GM19099 (cell line): ENCODE results near the gene TRIM2.

Source experiments
- POLR2A ChIP-seq: IDR thresholded peaks from 3 replicates; pipeline ENCODE4 v1.6.1; 2011; ENCODE audit warnings: low read depth; ENCODE audit not compliant: insufficient read length; ENCODE audit errors: extremely low read depth

Gene TRIM2

DNA sequence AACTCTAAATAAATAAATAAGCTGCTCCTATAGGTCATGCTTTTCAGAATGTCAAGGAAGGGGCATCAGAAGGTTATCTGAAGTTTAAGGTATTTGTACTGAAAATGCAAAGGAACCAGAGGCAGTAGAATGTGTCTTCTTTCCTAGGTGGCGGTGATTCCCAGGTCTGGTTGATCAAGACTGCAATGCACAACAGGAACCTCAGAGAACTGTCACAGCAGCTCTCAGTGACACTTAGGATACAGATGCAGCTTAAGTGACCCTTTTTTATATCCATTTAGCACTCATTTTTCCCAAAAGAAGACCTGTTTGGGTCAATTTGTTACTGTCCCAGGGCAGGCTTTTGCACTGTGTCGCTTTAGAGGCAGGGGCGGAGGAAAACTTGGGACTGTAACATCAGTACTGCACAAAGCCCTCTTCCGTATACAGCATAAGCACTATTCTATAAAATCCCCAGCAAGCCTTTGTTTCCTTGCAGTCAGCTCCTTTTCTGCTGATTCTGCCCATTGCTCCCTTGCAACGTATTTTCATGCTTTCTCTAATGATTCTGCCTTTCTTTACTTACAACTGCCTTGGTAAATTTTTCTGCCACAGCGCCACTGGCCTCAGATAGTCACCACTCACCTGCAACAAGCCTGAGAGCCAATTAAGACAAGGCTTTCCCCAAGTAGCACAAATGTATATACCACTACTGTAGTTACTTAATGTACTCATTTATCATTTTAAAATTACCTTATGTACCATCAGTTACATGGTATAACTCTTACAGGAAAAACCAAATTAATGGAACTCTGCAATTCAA is 138.7 kb downstream of the TRIM2 start:
- TF ChIP-seq POLR2A, result no peak

- TF ChIP-seq POLR2A, result peak; percentile 85
Observed at GRCh38 chr4:153344131-153345011, 140.1 kb downstream of the TRIM2 start, which contains the start of gene MND1. TSS of gene MND1 (plus strand) at chr4:153344688. CDS start at chr4:153344738, 50 bp downstream.

DNA sequence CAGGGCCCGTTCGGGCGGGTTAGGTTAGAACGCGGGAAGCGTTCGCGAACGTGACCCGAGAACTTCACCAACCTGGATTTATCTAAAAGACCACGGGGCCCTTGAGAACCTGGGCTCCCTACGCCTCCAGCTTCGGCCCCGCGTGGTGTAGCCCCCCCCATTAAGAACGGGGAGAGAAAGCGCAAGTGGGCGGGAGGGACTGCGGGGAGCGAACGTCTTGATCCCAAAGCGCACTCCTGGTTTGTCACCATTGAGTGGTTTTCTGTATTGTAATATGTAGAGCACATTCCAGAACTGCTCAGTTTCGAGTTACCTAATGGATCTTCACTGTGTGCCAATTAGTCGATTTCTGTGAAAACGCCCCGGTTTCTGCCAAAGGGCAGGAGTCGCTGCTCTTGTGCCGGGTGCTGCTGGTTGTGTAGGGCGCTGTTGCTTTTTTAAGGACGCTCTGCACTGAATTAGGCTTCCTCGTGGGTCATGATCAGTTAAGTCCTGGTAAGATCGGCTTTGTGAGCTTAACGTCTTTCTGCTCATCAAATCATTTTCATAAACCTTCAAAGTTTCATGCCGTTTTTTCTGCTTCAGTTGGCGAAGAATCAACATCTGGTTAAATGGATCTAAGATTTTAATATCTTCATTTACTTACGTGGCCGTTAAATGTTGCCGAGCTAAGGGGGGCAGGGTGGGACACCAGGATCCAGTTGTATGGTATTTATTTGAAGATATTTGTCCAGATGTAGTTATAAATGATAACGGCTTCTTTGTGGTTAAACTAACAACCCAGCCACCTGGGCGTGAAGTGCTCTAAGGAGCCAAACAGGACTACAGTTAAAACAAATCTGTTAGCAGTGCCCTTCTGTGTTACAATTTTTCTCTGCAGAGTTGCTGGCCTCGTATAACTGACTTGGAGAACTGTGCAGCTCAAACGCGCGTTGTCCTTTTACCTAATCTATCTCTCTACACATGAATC is 141.1 kb downstream of the TRIM2 start:
- TF ChIP-seq POLR2A, result no peak

DNA sequence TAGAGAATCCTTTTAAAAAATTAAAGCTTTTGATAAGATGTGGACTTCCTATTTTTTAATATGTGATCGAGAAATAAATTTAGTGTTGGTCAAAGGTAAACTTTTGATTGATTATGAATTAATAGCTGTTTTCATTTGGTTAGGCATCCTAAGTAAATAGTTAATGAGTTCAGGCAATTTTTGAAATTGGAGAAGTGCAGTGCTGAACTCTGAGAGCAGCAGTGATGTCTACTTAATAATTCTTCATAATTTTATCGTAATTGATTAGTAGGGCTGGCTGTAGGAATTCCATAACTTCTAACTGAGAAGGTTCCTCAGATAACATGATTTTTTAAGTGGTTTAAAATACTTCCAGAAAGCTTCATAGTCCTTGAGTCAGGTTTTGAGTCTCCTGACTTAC is 141.8 kb downstream of the TRIM2 start:
- TF ChIP-seq POLR2A, result no peak

DNA sequence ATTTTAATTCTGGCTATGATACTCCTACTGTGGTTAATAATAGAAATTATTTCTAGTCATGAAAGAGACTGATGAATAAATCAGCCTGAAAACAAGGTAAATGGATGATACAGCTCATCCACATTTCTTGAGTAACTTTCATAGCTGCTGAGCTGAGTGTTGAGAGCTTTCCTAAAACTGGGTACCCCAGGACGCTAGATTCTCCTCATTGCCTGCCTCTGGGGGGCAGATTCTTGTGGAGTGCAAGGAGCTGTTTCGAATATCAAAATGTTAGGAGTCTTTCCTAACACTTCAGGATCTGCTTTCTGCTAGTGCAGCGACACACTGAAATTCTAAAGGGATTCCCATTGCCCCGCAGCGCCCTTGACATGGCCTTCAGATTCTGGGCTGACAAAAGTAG is 142.3 kb downstream of the TRIM2 start:
- no peak for TF ChIP-seq POLR2A

DNA sequence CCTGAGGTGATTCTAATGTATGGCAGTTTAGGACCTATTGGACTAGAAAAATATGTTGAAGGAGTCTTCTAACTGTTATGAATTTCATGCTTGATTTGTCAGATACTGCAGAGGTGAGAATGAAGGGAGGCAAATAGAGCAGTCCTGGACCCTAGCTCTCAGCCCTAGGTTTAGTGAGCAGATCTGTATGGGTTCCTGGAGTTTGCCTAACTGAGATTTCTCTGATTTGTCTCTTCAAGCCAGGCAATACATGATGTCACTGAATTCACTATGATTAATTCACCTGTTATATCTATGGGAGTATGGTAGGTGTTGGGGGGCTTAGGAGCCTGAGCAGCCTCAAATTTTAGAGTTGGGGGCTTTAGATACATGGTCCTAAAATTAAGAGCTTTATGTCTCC is 142.9 kb downstream of the TRIM2 start:
- TF ChIP-seq POLR2A, result no peak

- no peak for TF ChIP-seq POLR2A
Observed at GRCh38 chr4:153348006-153348405, 143.8 kb downstream of the TRIM2 start.

DNA sequence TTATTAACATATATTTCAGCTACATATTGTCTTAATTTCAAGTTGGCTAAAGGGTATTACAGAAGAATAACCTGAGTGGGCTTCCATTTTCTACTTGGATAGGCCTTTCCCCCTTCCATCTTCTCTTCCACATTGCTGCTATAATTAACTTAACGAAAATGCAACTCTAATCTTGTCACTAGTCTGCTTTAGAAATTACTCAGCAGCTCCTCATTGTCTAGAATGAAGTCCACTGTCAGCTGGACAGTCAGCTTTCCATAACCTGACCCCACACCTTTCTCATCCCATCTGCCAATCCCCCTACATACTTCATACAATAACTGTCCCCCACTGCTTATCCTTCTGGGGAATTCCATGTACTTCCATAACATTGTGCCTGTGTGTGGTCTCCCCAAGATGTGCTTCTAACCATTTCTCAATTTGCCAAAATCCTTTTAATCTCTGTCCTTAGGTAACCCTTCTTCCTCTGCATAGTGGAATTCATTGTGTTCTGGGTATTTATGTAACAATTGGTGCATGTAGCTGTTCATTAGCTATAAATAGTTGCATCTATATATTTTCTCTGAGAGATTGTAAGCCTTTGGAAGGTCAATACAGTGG is 145.1 kb downstream of the TRIM2 start:
- TF ChIP-seq POLR2A, result no peak

- no peak for TF ChIP-seq POLR2A
Observed at GRCh38 chr4:153362184-153362583, 157.9 kb downstream of the TRIM2 start.

GRCh38 chr4:153364061-153364460 is 159.8 kb downstream of the TRIM2 start:
- TF ChIP-seq POLR2A, result no peak

GRCh38 chr4:153365003-153365402 is 160.8 kb downstream of the TRIM2 start:
- no peak for TF ChIP-seq POLR2A

DNA sequence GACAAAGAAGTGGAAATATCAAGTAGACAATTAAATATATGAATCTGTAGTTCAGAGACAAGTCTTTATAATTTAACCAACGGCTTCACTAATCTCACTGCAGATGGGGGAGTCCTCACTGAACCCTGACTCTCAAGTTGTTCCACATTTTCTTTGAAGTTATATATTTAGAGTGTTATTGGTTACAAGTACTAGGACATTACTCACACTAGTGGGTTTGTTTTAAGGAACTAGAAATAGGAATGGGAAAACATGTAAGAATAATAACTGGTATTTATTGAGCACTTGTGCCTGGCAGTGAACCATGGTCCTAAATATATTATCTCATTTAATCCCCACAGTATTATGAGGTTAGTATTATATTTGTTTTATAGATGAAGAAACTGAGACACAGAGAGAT is 162.2 kb downstream of the TRIM2 start:
- no peak for TF ChIP-seq POLR2A

DNA sequence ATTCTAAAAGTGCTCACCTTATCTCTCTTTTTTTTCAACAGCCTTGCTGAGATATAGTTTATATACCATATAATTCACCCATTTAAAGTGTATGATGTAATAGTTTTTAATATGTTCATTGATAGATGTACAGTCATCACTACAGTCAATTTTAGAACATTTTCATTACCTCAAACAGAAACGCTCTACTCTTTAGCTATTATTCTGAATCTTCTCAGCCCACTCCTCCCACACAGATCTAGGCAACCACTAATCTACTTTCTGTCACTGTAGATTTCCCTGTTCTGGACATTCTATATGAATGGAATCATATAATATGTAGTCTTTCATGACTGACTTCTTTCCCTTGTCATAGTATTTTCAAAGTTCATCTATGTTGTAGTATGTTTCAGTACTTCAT is 162.8 kb downstream of the TRIM2 start:
- no peak for TF ChIP-seq POLR2A

GRCh38 chr4:153369021-153369420 is 164.8 kb downstream of the TRIM2 start:
- no peak for TF ChIP-seq POLR2A

- no peak for TF ChIP-seq POLR2A
Observed at GRCh38 chr4:153371701-153372234, 167.5 kb downstream of the TRIM2 start.
